ENCODE results near the gene CES4A.

Gene CES4A

DNA sequence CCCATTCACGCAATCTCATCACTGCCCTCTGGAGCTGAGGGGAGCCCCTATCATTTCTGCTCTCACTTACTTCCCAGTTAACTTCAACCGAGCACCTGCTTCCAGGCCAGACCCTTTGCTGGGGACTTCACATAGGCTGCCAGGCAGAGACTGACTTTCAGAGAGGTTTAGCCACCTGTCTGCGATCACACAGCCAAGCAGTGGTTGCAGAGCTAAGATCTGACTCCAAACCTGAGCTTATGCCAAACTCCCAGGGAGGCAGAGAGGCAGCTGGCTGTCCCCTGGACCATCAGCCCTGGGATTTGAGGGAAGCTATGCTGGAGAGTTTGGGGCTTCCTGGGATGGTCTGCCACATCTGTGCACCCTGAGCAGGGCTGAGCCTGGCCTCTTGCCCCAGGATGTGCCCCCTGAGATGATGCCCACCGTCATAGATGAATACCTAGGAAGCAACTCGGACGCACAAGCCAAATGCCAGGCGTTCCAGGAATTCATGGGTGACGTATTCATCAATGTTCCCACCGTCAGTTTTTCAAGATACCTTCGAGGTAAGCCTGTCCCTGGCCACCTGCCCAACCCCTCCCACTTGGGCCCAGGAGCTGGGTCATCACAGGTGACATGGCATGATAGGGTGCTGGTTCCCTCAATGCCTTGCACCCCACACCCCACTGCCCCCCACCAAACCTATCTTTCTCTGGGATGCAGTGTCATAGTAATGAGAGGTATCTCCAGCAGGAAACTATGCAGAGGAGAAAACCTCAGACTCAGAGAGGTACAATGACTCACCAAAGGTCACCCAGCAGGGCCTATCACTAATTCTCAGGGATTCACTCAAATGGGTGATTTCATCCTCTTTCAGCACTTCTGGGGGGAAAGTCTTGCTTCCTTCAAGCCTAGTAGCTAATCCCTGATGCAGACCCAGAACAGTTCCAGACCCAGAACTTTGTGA is 17.3 kb upstream of the CES4A start:
- no peaks in the 10 kb centered on the region for H3K4me1 ChIP-seq (ENCODE audit: control insufficient read depth, insufficient read depth, low read length)
- H3K9me3 ChIP-seq (ENCODE audit: control insufficient read depth, insufficient read depth, low read depth, low read length): no peaks in the 10 kb centered on the region
- POLR2A ChIA-PET: interaction anchor here (2.4 kb wide), 1 partner anchor 10 kb away, joined by 7 read pairs; the partner anchor contains the start of gene CES3
- CTCF ChIA-PET: interaction anchor here (0.7 to 4.2 kb wide), 5 partner anchors 10 to 213 kb away, joined by 3 to 33 read pairs (median 3); partner anchors contain the start of gene CES3
- TF ChIP-seq ZNF112 (tag by site-specific recombination; IDR thresholded peaks at IDR 0.05) (no peak), ZNF596 (tag by site-specific recombination; IDR thresholded peaks at IDR 0.05) (no peak), TRIM28 (IDR thresholded peaks at IDR 0.05; ENCODE audit: borderline replicate concordance, low read length) (no peak), ZNF544 (tag by site-specific recombination; IDR thresholded peaks at IDR 0.05) (no peak), ZNF324 (tag by site-specific recombination; IDR thresholded peaks at IDR 0.05) (no peak), ZNF239 (tag by site-specific recombination; IDR thresholded peaks at IDR 0.05) (no peak), GFI1B (tag by site-specific recombination; IDR thresholded peaks at IDR 0.05) (no peak), ZNF311 (tag by site-specific recombination; IDR thresholded peaks at IDR 0.05; ENCODE audit: borderline replicate concordance) (no peak), ZNF664 (tag by site-specific recombination; IDR thresholded peaks at IDR 0.05) (no peak), GLI2 (tag by site-specific recombination; IDR thresholded peaks at IDR 0.05; ENCODE audit: borderline replicate concordance, low read depth) (no peak), ZNF266 (tag by site-specific recombination; IDR thresholded peaks at IDR 0.05; ENCODE audit: low read depth) (no peak), PRDM4 (tag by site-specific recombination; IDR thresholded peaks at IDR 0.05) (no peak), ZNF175 (tag by site-specific recombination; IDR thresholded peaks at IDR 0.05) (no peak)
- TF ChIP-seq, protein P1, sequence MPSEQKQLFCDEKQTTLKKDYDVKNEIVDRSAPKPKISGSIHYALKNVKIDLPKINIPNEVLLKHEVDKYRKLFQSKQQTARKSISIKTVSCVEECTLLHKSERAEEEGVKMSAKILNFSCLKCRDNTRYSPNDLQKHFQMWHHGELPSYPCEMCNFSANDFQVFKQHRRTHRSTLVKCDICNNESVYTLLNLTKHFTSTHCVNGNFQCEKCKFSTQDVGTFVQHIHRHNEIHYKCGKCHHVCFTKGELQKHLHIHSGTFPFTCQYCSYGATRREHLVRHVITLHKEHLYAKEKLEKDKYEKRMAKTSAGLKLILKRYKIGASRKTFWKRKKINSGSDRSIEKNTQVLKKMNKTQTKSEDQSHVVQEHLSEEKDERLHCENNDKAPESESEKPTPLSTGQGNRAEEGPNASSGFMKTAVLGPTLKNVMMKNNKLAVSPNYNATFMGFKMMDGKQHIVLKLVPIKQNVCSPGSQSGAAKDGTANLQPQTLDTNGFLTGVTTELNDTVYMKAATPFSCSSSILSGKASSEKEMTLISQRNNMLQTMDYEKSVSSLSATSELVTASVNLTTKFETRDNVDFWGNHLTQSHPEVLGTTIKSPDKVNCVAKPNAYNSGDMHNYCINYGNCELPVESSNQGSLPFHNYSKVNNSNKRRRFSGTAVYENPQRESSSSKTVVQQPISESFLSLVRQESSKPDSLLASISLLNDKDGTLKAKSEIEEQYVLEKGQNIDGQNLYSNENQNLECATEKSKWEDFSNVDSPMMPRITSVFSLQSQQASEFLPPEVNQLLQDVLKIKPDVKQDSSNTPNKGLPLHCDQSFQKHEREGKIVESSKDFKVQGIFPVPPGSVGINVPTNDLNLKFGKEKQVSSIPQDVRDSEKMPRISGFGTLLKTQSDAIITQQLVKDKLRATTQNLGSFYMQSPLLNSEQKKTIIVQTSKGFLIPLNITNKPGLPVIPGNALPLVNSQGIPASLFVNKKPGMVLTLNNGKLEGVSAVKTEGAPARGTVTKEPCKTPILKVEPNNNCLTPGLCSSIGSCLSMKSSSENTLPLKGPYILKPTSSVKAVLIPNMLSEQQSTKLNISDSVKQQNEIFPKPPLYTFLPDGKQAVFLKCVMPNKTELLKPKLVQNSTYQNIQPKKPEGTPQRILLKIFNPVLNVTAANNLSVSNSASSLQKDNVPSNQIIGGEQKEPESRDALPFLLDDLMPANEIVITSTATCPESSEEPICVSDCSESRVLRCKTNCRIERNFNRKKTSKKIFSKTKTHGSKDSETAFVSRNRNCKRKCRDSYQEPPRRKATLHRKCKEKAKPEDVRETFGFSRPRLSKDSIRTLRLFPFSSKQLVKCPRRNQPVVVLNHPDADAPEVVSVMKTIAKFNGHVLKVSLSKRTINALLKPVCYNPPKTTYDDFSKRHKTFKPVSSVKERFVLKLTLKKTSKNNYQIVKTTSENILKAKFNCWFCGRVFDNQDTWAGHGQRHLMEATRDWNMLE (tag by site-specific recombination; conservative IDR thresholded peaks at IDR 0.05; ENCODE audit: low read depth): no peak
- TF ChIP-seq, protein P2, sequence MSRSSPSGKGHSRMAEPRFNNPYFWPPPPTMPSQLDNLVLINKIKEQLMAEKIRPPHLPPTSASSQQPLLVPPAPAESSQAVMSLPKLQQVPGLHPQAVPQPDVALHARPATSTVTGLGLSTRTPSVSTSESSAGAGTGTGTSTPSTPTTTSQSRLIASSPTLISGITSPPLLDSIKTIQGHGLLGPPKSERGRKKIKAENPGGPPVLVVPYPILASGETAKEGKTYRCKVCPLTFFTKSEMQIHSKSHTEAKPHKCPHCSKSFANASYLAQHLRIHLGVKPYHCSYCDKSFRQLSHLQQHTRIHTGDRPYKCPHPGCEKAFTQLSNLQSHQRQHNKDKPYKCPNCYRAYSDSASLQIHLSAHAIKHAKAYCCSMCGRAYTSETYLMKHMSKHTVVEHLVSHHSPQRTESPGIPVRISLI (tag by site-specific recombination; IDR thresholded peaks at IDR 0.05): no peak
- TF ChIP-seq, protein P3, sequence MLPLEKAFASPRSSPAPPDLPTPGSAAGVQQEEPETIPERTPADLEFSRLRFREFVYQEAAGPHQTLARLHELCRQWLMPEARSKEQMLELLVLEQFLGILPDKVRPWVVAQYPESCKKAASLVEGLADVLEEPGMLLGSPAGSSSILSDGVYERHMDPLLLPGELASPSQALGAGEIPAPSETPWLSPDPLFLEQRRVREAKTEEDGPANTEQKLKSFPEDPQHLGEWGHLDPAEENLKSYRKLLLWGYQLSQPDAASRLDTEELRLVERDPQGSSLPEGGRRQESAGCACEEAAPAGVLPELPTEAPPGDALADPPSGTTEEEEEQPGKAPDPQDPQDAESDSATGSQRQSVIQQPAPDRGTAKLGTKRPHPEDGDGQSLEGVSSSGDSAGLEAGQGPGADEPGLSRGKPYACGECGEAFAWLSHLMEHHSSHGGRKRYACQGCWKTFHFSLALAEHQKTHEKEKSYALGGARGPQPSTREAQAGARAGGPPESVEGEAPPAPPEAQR (tag by site-specific recombination; IDR thresholded peaks at IDR 0.05): no peak
- peaks cover 4 to 48% of the 10 kb centered on the region in 2 experiments; a peak in 2 of 3 replicates for H3K36me3 ChIP-seq (ENCODE audit: control insufficient read depth in 2 of 2, insufficient read depth in 1 of 2, low read length in 2 of 2)
- no peak overlapping the region for H3K27ac ChIP-seq (ENCODE audit: extremely low read depth, low read depth, low read length)
- H3K4me3 ChIP-seq (ENCODE audit: low read depth, low read length): no peak overlapping the region

Measured in HEK293 (cell line).